Muscle of back (tissue), 10 donors: ENCODE measurements around the gene SNRPE. TPM values are rescaled to one million over a fixed set of nuclear protein-coding genes. Genes with fewer than 3 reads are reported as not detected.

ENCODE experiments used
- polyA plus RNA-seq, 10 donors: library from polyadenylated mRNA; unstranded; fragments of 120-200 nt; gene quantifications; one replicate each; pipeline ENCODE4 v1.2.1, GENCODE V29; 2013; ENCODE audit not compliant: insufficient read length in 10 of 10

Gene SNRPE
- polyA plus RNA-seq, 10 donors: 145 to 238 (median 176) TPM

Other genes starting within 250 kb of the SNRPE start
- gene ATP2B4, start 234.8 kb upstream of the SNRPE start, polyA plus RNA-seq: 100 to 1,000 TPM in 1 of 10 donors, 10 to 100 TPM in 9; 74.5 to 102 (median 87.6) TPM
- 1 to 10 TPM in 1 of 10 donors, under 1 TPM in 8, not detected in 1; 0.07 to 1.2 (median 0.25) TPM for gene LAX1, start 96.4 kb upstream of the SNRPE start, polyA plus RNA-seq
- 10 to 100 TPM in 9 of 10 donors, 1 to 10 TPM in 1; 8.7 to 18.0 (median 14.9) TPM for gene ZBED6, start 66.0 kb upstream of the SNRPE start, polyA plus RNA-seq
- gene ZC3H11A, start 66.0 kb upstream of the SNRPE start, polyA plus RNA-seq: 10 to 100 TPM; 72.6 to 99.9 (median 89.2) TPM
- 10 to 100 TPM; 14.7 to 23.0 (median 18.1) TPM for gene SOX13, start 211.5 kb downstream of the SNRPE start, polyA plus RNA-seq